HG02610 (cell line): ENCODE results near the gene ATP6V0A1.
"Not testable (repeated sequence)": the region's sequence is repeated elsewhere in the genome, so short reads cannot be mapped to it uniquely, and the experiment has no call there.

Source experiments
- ATAC-seq: cut with Tn5 transposase; IDR thresholded peaks from one replicate; pipeline ENCODE4 v1.9.1; 2021; ENCODE audit warnings: mild to moderate bottlenecking, moderate library complexity; ENCODE audit not compliant: unreplicated experiment

ATP6V0A1 gene

GRCh38 chr17:42555961-42556617 is 97.4 kb downstream of the ATP6V0A1 start:
- ATAC-seq: not testable (repeated sequence)

GRCh38 chr17:42559075-42559474 is 100.4 kb downstream of the ATP6V0A1 start:
- ATAC-seq: no peak

- no peak for ATAC-seq
Observed at GRCh38 chr17:42560246-42560645, 101.6 kb downstream of the ATP6V0A1 start.

- no peak for ATAC-seq
Observed at GRCh38 chr17:42561897-42562387, 103.3 kb downstream of the ATP6V0A1 start, which contains the start of gene COASY. Gene COASY, plus strand, starts transcription at chr17:42562148. Its CDS starts 475 bp downstream, at chr17:42562623.

GRCh38 chr17:42562388-42563142 is 103.9 kb downstream of the ATP6V0A1 start:
- no peak for ATAC-seq

GRCh38 chr17:42563143-42563509 is 104.4 kb downstream of the ATP6V0A1 start:
- no peak for ATAC-seq

- ATAC-seq: no peak
Observed at GRCh38 chr17:42563543-42563942, 104.9 kb downstream of the ATP6V0A1 start.

- ATAC-seq: no peak
Observed at GRCh38 chr17:42563950-42564349, 105.3 kb downstream of the ATP6V0A1 start.

GRCh38 chr17:42564815-42565522 is 106.3 kb downstream of the ATP6V0A1 start:
- ATAC-seq: no peak

GRCh38 chr17:42565523-42566214 is 107.0 kb downstream of the ATP6V0A1 start:
- no peak for ATAC-seq

- ATAC-seq: no peak
Observed at GRCh38 chr17:42566215-42566882, 107.7 kb downstream of the ATP6V0A1 start.

GRCh38 chr17:42566883-42567573 is 108.3 kb downstream of the ATP6V0A1 start, which contains the start of gene MLX:
Gene MLX, plus strand, starts transcription at chr17:42567100. Its CDS starts 25 bp downstream, at chr17:42567125.
- peak; percentile 54 for ATAC-seq

- ATAC-seq: no peak
Observed at GRCh38 chr17:42568341-42569111, 109.8 kb downstream of the ATP6V0A1 start.

GRCh38 chr17:42571435-42572225 is 113.0 kb downstream of the ATP6V0A1 start:
- ATAC-seq: no peak
